NCI-H146 treated with DMSO at 0.1 percent for 48 hours (cell line): ENCODE measurements around the gene WDR20.
"Not testable (repeated sequence)": the region's sequence is repeated elsewhere in the genome, so short reads cannot be mapped to it uniquely, and the experiment has no call there.

Experiments used
- DNase-seq: peaks from one replicate; lab custom pipeline; 2025; ENCODE audit not compliant: unreplicated experiment; lab: John Stamatoyannopoulos, UW

The WDR20 gene

DNA sequence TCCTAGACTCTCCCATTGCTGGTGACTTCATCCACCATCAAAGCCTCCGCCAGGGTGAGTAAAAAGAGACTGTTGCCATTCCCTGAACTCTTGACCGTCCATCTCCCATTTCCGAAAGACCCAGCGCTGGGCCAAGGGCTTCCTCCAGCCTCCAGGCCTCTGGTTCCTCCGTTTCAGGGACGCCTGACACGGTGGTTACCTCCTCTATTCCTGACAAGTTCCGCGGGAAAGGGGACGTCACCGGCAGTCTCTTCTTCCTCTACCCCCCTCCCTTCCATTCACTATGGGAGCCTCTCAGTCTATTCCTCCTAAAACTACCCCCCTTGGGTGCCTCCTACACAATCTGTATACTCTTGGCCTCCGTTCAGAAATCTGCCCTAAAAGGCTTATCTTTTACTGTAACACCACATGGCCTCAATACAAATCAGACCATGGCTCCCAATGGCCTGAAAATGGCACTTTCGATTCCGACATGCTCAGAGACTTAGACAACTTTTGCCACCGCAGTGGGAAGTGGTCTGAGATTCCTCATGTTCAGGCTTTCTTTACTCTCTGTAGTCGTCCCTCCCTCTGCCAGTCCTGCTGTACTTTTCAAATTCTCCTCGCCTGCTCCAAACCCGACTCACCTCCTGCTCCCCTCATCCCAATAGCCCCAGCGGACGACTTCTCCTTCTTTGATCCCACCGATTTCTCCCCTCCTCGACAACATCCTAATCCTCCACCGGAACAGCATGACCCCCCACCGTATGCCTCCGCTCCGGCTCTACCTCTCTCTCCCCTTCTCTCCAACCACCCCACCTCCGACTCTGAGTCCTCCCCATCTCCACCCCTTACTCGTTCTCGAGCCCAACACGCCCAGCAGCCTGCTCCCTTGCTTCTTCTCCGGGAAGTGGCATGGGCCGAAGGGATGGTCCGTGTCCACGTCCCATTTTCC, 94.9 kb downstream of the WDR20 start:
- no peak for DNase-seq

DNA sequence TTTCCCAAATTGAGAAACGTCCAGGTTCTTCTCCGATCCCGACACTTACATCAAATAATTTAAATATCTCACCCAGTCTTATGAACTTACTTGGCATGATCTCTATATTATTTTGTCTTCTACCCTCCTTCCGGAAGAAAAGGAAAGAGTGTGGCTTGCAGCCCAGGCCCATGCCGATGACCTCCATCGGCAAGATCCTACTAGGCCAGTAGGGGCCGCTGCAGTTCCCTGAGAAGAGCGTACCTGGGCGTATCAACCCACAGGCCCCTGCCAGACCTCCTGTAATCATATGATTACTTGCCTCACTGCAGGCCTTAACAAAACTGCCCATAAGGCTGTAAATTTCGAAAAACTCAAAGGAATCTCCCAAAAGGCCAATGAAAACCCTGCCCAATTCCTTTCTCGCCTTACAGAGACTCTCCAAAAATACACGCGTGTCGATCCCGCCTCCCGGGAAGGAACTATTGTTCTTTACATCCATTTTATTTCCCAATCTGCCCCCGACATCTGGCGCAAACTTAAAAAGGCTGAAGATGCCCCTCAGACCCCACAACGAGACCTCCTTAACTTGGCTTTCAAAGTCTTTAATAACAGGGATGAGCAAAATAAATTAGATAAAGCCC, 95.7 kb downstream of the WDR20 start:
- DNase-seq: peak; percentile 20

DNA sequence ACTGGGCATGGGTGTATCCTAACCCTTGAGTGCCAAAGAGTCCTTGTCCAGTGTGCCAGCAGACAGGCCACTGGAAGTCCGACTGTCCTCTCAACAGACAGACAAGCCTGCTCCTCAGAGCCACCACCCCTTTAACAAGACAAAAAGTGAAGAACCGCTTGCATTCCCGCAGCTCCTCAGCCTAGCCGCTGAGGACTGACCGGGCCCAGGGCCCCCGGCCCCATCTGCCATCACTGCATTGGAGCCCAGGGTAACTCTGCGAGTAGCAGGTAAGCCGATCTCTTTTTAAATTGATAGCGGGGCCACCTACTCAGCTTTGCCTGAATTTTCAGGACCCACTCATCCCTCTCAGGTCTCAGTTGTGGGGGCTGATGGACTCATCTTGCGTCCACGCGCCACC, 96.3 kb downstream of the WDR20 start:
- no peak for DNase-seq

DNA sequence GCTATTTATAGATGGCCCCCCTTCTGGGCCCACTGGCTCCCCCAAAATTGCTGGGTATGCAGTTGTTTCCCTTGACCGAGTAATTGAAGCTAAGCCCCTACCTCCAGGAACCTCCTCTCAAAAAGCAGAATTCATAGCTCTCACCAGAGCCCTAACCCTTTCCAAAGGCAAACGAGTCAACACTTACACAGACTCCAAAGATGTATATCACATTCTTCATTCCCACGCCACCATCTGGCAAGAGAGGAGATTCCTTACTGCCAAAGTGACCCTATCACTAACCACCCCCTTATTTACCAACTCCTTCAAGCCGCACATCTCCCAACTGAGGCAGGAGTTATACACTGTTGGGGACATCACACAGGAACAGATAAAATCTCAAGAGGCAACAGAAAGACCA, 98.4 kb downstream of the WDR20 start:
- DNase-seq: no peak

DNA sequence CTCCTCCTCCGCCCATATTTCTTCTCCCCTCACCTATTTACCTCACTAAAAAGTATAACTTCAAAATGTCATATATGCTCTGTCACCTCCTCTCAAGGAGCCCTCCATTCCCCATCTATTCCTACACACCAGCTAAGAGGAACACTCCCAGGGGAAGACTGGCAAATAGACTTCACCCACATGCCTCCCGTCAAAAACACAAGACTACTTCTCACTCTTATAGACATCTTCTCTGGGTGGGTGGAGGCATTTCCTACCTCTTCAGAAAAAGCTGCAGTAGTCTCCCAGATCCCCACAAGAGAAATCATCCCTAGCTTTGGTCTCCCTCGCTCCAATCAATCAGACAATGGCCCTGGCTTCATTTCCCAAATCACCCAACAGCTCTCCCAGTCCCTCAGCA, 99.1 kb downstream of the WDR20 start:
- no peak for DNase-seq

DNA sequence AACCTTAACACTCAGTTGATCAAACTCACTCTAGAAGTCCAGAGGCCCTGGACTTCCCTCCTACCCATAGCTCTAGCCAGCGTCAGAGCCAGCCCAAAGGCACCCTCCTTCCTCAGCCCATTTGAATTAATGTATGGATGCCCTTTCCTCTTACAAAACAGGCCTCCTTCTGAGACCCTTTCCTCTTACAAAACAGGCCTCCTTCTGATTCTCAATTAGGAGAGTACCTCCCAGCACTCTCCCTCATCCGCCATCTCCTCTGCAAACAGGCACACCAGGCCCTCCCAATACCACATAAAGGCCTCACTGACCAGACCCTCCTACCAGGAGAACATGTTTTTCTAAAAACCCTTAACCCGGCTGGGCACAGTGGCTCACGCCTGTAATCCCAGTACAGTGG, 99.5 kb downstream of the WDR20 start:
- no peak for DNase-seq

DNA sequence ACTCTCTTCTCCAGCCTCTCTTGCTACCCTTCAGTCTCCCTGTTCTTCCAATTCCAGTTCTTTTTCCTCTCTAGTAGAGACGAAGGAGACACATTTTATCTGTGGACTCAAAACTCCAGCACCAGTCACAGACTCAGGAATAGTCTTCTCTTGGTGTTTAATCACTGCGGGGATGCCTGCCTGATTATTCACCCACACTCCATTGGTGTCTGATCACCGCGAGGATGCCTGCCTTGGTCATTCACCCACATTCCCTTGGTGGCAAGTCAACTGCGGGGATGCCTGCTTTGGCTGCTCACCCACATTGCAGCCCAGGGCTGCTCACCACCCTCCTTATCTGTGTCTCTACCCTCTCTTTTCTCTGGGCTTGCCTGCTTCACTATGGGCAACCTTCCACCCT, 100.8 kb downstream of the WDR20 start:
- not testable (repeated sequence) for DNase-seq

DNA sequence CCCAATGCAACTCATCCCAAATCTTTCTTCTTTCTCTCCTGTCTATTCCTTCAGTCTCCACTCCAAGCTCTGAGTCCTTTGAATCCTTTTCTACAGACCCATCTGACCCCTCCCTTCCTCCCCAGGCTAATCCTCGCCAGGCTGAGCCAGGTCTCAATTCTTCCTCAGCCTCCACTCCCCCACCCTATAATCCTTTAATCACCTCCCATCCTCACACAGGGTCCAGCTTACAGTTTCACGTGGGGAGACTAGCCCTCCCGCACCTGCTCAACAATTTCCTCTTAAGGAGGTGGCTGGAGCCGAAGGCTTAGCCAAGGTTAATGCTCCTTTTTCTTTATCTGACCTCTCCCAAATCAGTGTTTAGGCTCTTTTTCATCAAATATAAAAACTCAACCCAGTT, 101.5 kb downstream of the WDR20 start:
- DNase-seq: no peak

DNA sequence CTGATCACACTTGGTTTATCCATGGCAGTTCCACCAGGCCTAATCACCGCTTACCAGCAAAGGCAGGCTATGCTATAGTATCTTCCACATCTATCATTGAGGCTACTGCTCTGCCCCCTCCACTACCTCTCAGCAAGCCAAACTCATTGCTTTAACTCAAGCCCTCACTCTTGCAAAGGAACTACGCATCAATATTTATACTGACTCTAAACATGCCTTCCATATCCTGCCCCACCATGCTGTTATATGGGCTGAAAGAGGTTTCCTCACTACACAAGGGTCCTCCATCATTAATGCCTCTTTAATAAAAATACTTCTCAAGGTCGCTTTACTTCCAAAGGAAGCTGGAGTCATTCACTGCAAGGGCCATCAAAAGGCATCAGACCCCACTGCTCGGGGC, 104.1 kb downstream of the WDR20 start:
- DNase-seq: not testable (repeated sequence)

DNA sequence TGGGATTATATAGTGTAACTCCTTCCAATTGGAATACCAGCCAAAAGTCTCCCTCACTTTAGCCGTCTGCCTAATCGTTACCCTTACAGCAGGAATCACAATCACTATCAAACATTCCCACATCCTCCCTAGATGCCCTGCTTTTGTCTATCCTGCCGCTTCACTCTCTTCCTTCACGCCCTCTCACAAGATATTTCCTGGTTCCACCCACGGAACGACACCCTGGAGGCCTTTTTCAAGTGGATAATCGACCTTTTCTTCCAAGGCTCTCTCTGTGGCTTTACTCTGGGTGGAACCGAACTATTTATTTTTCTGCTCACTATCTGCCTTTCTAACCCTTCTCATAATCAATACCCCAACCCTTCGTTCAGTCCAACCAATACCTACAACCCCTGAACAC, 106.4 kb downstream of the WDR20 start:
- no peak for DNase-seq

DNA sequence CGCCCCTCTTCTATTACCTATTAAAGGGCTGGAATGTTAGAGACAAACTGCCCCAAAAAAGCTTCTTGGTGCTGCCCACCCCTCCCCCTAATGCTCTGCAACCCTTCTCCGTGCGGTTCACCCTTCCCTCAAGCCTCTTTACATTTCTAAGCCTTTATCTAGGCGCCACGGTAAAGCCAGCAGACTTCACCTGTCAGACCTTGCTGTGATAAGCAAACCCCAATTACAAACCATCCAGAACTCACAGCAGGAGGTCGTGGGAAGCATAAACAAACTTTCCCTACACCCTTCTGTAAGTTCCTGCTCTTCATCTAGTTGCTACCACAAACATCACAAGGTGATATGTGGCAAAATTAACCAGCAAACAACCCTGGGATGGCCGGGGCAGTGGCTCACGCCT, 108.4 kb downstream of the WDR20 start:
- peak; percentile 19 for DNase-seq

DNA sequence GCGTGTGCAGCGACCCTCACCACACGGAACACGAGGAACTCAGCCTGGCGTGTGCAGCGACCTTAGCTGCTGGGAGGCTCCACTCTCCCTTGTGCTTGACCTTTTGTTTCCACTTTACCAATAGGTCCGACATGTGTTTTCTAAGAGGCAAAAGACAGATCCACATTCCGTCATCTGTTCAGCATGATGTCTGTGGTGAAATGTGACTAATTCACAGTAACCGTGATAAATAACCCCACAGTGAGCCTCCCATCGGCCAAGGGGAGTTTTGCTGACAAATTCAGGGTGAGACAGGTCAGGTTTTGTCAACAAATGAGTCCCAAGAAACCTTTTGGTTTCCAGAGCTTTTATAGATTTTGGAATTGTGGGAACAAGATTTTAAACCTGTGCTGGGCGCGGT, 109.3 kb downstream of the WDR20 start:
- DNase-seq: no peak

DNA sequence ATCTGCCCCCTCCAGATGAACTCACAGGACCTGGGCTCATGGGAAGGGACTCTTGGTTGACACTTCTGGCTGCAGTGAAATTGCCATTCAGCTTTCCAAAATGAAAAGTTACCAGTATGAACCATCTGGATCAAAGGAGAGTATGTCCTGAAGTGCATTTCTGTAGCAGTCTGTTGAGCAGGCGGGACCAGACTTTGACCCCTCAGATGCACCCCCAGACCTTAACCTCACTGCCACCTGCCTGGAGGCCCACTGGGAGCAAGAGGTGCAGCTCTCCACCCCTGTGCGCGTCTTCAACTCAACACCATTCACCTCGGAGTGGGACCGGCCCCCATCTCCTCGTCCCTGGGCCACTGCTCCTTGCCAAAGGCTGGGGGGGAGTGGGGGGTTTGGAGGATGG, 110.3 kb downstream of the WDR20 start:
- DNase-seq: no peak

DNA sequence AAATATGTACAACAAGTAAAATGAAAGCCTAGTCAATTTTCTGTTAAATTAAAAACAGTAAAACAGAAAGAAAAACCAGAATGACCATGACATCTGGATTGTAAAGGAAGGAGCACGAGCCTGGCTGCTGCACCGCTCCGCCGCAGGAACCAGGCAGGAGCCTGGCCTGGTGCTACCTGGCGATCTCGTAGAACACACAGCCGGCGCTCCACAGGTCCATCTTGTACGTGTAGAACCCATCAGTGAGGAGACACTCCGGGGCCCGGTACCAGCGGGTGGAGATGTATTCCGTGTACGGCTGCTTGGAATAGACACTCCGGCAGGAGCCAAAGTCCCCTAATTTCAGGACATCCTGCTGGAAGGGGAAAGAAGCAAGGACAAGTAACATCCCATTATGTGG, 110.9 kb downstream of the WDR20 start:
- DNase-seq: no peak

DNA sequence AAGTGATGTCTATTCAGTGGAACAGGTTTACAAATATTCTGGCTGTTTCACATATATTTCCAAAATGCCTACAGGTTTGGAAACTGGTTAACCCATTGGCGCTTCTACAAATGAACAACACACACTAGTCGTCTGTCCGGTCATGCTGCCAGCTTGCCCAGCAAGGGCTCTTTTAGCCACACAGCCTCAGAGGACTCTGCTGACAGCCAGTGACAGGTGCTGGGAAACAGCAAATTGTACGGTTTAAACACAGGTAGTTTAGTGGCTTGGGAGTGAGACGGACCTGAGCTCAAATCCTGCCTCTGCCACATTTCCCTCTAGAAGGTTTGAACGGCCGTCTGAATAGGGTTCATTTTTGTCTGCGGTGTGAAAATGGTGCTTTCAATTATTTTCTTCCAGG, 111.5 kb downstream of the WDR20 start:
- DNase-seq: no peak

DNA sequence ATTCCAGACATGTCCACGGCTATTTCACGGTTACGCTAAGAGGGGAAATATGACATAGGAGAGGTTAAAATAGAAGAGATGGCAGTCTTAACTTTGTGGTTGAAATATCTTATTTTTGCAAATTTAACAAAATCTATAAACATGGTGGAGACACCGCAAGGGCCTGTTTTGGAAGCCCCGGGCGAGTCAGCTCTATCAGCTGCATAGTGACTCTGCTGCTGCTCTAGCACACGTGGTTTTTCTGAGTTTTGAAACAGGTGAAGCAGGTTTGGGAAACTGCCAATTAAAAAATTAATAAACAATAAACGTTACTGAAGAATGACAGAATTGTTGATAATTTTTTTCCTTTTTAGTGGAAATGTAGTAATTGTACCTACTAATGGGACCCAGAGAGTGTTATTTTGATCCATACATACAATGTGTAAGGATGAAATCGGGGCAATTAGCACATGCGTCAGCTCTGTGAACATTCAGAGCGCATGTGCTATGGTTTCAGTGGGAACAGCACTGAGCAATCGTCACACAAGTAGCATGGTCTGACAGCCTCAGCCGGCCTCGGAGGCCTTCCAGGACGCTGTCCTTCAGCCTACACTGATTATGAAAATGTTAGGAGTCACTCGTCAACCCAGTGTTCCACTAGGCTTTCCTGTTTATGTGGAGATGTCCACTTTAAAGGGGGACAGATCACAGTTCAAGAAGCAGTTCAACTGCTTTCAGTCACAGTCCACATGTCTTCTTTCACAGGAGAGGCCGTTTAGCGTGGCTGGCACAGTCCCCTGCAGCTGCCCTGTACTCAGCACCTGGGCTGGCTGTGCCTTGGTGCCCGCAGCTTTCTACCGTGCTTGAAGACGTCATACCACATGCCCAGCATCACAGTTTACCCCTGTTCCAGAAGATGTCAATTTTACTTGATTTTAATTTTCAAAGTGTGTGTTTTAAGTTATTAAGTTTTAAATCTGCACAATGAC, 113.4 kb downstream of the WDR20 start:
- no peak for DNase-seq

DNA sequence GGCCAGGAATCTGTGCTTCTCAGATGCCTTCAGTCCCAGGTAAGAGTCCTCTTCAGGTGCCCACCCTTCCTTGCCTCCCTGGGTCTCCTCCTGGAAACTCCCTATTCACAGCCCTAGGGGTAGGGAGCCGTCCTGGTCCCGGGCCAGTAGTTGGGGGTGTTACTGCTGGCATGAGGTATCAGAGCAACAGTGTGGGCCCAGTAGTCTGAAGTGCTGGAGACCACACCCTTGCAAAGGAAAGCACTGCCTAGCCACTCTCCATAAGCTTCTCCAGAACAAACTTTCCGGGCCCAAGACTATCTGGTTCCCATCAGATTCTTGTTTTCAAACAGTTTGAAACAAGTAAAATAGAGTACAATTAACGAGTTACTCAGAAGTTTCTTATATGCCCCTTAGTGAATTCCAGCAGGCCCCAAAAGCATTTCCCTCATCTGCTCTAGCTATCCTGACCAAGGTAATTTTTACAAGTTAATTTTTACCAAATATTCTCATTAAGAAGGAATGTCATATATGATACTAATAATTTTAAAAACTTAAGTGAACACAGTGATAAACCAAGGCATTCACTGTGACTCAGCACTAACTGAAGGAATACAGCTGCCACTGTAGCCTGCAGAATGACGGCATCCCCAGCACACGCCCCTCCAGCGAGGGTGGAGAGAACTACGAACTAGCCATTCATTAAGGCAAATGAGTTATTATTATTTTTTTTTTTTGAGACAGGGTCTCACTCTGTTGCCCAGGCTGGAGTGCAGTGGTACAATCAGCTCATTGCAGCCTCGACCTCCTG, 115.9 kb downstream of the WDR20 start:
- no peak for DNase-seq

DNA sequence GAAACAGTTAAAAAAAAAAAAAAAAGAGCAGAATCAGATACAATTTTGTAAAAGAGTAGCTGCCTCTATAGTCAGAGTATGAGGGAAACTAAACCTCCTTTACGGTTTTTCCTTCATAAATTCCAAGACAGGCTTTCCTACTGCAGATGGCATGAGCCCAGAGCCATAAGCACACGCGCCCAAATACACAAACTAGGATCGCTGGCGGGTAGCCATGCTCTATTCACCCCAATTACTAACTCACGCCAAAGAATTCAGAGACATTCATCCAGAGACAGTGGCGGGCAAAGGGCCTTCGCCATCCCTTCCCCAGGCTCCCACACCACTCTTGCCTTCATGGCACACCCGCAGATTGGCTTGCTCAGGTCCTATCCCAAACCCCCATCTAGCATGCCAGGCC, 117.0 kb downstream of the WDR20 start:
- no peak for DNase-seq

DNA sequence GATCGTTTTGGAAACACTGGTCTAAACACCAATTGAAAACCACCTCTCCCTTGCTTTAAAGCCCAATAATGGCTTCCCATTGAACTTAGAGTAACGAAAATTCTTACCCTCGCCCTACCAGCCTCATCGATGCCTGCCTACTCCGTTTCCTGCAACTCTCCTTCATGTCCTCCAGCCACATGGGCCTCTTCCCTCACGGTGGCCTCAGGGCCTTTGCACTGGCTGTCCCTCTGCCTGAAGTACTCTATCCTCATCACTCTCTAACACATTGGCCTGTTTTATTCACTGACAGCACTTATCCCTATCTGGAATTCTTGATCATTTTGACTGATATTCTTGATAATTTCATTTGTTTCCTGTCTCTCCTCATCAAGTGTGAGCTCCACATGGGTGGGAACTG, 118.4 kb downstream of the WDR20 start:
- no peak for DNase-seq
